COLO668 (cell line): Measurements from ENCODE around the gene HIPK2.

Experiments
- DNase-seq: peaks from one replicate; lab custom pipeline; 2025; ENCODE audit not compliant: unreplicated experiment; lab: John Stamatoyannopoulos, UW

Gene HIPK2

GRCh38 chr7:139777948-139778841, at the start of gene HIPK2:
Gene HIPK2 (minus strand): TSS chr7:139777998. CDS start chr7:139777623, 375 bp downstream.
- DNase-seq: peak; percentile 79

- DNase-seq: no peak
Observed at GRCh38 chr7:139827042-139827441, 49.2 kb upstream of the HIPK2 start.

GRCh38 chr7:139825666-139826290, 48.0 kb upstream of the HIPK2 start:
- DNase-seq: no peak

DNA sequence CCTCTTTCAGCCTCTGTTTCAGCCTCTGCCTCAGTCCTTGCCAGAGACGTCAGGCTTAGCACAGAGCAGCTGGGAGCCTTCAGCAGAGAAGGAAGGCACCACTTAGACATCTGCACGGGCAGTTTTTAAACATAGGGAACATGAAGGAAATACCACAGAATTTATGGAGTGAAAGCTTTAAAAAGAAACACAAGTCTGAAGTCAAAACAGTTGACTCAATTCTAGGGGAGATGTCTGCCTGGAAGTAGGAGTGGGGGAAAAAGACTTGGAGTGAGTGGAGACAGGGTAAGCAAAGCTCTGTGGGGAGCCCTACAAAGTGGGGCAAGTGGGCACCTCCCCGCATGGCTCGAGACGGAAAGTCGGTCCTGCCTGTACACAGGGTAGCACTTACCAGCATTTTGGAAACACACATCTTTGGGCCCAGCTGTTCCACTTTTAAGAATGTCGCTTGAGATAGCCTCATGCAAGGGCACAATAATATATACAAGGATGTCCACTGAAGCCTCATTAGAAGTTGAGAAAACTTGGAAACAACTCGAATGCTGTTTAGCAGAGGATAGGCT, 46.2 kb upstream of the HIPK2 start:
- no peak for DNase-seq

DNA sequence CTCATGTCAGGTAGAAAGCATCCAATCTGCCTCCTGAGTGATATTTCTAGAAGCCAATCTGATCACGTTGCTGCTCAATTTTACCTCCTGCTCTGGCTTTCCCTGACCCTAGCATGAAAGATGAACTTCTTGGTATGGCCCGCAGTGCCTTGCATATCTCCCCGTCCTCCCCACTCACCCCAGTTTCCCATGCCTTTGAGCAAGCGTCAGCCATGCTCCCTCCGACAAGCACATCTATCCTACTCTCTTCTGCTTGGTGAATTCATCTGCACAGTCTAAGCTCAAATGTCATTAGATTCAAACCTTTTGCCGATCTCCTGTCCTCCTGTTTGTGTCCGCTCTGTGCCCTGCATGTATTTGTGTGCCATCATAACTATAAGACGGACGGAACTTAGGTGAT, 45.1 kb upstream of the HIPK2 start:
- no peak for DNase-seq

DNA sequence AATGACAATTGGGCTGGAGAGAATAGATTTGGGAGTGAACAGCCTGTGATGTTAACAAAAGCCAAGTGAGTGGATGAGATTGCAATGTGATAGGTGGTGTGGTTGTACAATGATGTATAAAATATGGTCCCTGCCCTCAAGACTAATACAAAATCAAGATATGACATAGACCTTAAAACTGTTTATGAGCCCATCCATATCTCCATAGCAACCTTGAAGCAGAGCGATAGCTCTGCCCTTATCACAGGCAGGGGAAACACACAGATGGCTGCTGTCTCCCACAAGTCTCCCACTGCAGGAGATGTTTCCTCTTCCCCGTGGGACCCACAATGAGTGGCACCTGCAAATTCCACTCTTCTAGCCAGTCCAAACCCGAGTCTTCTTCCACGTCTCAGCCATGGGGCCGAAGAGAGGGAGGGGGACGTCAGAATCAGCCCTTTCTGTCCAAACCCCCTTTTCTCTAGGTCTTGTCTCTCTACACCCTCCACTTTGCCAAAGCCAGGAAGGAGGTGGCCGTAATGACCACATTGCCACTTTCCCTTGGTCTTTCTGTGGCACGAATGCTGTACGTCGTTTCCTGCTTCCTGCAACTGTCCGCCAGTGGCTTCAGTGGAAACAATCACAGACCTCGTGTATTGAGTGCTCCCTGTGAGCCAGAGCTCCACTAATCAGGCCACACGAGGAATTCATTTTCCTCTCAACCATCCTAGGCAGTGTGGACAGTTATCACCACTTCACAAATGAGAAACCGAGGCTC, 43.7 kb upstream of the HIPK2 start:
- DNase-seq: no peak

DNA sequence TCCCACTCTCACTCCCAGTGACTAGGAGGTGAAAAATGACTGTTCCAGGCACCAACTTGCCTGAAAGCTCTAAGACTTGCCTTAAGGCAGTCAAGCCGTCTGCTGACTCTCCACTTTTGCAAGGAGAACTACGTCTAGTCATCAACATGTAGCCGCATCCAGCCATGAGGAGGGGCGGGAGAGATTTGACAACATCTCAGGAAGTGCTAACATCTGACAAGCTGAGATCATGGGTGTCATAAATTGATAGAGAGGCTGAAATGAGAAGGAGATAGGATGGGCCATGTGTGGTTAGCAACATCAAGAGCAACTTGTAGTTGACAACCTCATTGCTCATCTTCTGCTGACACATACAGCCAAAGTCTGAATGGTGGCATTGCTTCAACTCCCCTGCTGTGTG, 42.3 kb upstream of the HIPK2 start:
- no peak for DNase-seq

DNA sequence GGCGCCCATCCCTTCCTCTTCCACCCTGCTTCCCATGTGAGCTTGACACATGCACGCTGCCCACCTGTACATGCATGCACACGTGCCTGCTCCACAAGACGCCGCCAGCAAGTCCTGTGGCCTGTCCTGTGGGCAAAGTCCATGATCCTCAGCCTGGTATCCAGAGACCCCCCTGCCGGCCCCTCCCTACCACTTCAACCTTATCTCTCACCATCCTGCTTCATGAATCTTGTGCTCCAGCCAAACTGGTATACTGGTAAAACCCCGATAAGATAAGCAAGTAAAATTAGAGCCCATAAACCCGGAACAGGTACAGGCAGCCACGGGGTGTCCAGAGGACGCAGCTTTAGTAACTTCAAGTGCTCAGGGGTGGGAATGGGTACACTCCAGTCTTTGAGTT, 39.5 kb upstream of the HIPK2 start:
- DNase-seq: no peak

DNA sequence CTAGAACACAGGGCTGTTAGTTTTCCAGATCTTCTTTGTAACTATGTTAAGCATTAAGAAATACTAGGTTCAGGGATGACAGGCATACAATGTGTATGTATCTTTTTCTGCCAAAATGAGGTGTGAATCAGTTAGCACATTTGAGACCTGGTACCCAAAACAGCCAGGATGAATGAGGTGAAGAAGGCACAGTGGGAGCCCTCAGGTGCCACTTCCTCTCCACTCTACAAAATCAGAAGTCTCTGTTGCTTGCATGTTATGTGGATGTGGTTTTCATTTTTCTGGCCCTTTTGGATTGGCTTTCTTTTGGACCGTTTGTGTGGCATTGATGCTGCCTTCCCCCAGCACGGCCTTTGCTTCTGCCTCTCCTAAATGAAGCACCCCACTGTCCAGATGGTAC, 35.9 kb upstream of the HIPK2 start:
- no peak for DNase-seq

DNA sequence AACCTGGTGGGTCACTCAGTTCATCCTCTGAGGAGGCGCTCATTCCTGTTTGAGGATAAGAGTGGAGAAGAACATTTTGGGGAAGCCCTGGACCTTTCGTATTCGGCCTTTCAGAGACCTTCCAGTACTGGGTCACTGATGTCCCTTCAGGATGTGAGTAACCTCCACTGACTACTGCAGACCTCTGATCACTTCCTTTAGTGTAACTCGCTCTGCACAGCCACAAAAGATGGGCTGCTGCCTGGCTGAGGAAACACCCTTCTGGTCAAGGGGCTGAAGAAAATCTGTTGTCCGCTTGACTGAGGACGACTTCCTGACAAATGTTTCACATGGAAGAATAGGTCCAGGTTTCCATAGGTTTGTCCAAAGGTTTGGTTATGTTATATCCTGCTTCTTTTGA, 35.4 kb upstream of the HIPK2 start:
- DNase-seq: no peak

GRCh38 chr7:139811066-139811465, 33.3 kb upstream of the HIPK2 start:
- DNase-seq: no peak

- no peak for DNase-seq
Observed at GRCh38 chr7:139808846-139809442, 31.1 kb upstream of the HIPK2 start.

DNA sequence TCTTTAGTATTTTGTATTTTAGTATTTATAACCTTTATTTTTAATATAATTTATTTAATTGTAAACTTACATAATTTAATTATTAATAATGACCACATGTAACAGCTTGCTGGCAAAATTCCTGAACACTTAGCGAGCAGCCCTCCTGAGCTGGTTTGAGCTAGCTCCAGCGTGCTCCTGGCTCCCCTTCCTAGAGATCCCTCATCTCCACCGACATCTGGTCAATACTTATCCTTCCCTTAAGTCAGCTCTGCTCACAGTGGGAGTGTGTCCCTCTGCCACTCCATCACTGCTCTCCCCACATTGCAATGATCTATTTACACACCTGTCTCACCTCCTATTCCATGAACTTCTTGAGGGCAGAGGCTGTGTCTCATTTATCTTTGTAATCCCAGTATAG, 30.6 kb upstream of the HIPK2 start:
- peak; percentile 12 for DNase-seq

DNA sequence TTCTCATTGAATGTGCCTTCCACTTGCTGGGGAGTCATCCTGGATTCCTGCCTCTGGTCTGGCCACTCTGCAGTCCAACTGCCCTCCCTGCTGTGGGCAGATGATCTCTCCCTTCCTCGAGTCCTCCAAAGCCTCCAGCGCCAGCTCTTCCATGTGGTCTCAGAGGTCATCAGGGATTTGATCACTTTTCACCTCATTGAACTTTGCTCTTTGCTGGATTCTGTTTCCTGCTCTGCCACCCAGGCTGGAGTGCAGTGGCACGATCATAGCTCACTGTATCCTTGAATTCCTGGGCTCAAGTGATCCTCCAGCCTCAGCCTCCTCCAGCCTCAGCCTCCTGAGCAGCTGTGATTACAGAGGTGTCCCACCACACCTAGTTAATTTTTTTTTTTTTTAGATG, 29.2 kb upstream of the HIPK2 start:
- no peak for DNase-seq

GRCh38 chr7:139804571-139804970, 26.8 kb upstream of the HIPK2 start:
- no peak for DNase-seq

- DNase-seq: no peak
Observed at GRCh38 chr7:139799586-139799985, 21.8 kb upstream of the HIPK2 start.

DNA sequence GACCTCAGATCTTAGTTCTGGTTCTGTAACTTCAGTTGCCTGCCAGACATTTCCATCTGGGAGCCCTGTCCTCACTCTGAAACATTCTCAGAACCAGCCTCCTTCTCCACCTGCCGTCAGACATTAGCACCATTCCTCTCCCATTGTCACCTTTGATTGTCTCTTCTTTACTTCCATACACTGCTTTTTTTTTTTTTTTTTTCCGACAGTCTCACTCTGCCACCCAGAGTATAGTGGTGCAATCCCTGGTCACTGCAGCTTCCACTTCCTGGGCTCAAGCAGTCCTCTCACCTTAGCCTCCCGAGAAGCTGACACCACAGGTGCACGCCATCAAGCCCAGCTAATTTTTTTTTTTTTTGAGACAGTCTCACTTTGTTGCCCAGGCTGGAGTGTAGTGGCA, 21.1 kb upstream of the HIPK2 start:
- no peak for DNase-seq

- no peak for DNase-seq
Observed at GRCh38 chr7:139798221-139798620, 20.4 kb upstream of the HIPK2 start.

DNA sequence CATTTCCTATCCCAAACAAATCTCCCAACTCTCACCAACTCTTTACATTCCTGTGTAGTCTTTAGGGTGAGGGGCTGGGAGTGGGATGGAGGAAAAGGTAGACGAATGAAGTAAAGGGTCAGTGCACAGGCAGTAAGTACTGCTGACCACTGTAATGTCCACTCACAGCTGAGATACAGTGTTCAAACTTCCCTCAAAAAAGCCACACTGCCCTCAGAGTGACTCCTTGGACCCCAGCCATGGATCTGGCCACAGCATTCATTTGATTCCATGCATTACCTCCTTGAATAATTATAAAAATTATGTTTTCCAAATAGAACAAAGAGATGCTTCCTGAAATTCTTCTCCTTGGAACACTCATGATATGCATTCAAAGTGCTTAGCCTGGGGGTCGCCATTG, 19.8 kb upstream of the HIPK2 start:
- no peak for DNase-seq

DNA sequence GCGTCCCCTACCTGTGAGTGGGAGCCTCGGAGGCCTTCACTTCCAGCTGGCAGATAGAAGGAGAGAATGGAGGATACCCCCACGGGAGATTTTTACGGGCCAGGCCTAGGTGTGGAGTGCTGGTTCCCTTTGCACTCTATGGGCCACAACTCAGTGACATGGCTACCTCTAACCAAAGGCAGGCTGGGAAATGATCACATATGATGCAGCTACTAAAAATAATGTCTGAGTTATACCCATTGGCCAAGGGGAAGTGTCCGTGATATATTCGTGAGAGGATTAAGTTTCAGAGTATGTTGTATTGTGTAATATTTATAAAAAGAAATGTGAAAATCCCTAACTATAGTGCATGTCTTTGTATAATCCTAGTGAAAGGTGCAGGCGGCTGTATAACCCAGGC, 13.5 kb upstream of the HIPK2 start:
- no peak for DNase-seq

DNA sequence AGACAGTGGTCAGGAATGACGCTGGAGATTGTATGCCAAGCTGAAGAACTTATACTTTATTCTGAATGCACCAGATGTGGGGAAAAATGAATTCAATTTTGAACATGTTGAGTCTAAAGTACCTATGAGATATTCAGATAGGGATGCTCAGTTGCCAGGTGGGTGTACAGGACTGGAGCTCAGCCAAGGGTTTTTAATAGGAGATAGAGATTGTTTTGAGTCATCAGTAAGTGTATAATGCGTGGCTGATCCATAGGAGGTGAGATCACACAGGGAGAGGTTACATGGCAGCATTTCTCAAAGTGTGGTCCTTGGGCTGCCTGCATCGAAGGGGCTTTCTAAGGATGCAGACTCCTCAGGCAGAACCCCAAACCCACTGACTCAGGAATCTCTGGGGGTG, 6.8 kb upstream of the HIPK2 start:
- no peak for DNase-seq
